Activated B cell treated with CpG ODN at 0.5 μM for 24 hours (primary cell): ENCODE data around the gene SS18L1. TPM values are rescaled to one million over a fixed set of nuclear protein-coding genes. Genes with fewer than 3 reads are reported as not detected.

Experiments
- ATAC-seq: fragments of 200-7000 bp; cut with Tn5 transposase; one replicate; pipeline ENCODE4 v1.10.0; 2021; ENCODE audit warnings: low read depth, mild to moderate bottlenecking, moderate library complexity
- CTCF ChIA-PET: fragments of 350-600 bp; sonication (Branson Sonifier 250); formaldehyde crosslinking; loops from one replicate; lab custom pipeline; 2021; ENCODE audit warnings: antibody characterized with exemption; lab: Charles Lee
- POLR2A ChIA-PET: fragments of 350-600 bp; sonication (Branson Sonifier 250); formaldehyde crosslinking; loops from one replicate; lab custom pipeline; 2021; ENCODE audit warnings: antibody characterized with exemption; lab: Charles Lee
- DNase-seq: peaks from one replicate; pipeline ENCODE4 v3.0.0; 2022
- H3K27ac Mint-ChIP-seq: one replicate; pipeline ENCODE4 v1.8.0; 2020; ENCODE audit warnings: mixed read lengths
- H3K27me3 Mint-ChIP-seq: one replicate; pipeline ENCODE4 v1.8.0; 2021; ENCODE audit warnings: mixed read lengths
- H3K36me3 Mint-ChIP-seq: one replicate; pipeline ENCODE4 v1.8.0; 2021; ENCODE audit warnings: low read depth, mixed read lengths
- H3K4me1 Mint-ChIP-seq: one replicate; pipeline ENCODE4 v1.8.0; 2021; ENCODE audit warnings: mixed read lengths
- H3K4me3 Mint-ChIP-seq: one replicate; pipeline ENCODE4 v1.8.0; 2020; ENCODE audit warnings: mild to moderate bottlenecking, mixed read lengths
- H3K9me3 Mint-ChIP-seq: one replicate; pipeline ENCODE4 v1.8.0; 2020; ENCODE audit warnings: mixed read lengths
- intact Hi-C: fragments of 100-400 bp; cut with micrococcal nuclease; formaldehyde crosslinking; loops from one replicate; pipeline ENCODE4 v1.15.1; 2024
- total RNA-seq: library from RNA; stranded (reverse); gene quantifications from 2 replicates; pipeline ENCODE4 v1.2.3, GENCODE V29; 2022
- TF ChIP-seq, protein P1 (sequence below): fragments of 200-600 bp; IDR thresholded peaks from one replicate; pipeline ENCODE4 v1.8.0; 2022; ENCODE audit warnings: antibody characterized with exemption, mild to moderate bottlenecking

SS18L1 gene
- total RNA-seq, 1 donor from 2014 or later: 9.0 TPM

GRCh38 chr20:62158541-62158940 is 15.0 kb downstream of the SS18L1 start:
- H3K4me3 Mint-ChIP-seq: no peak overlapping the region
- CTCF ChIA-PET: no interaction called here
- DNase-seq (no peak), ATAC-seq (no peak)
- H3K27me3 Mint-ChIP-seq: no peaks in the 10 kb centered on the region
- intact Hi-C loops: no loop called here
- no peaks in the 10 kb centered on the region for H3K9me3 Mint-ChIP-seq
- POLR2A ChIA-PET: no interaction called here
- peaks cover 7% of the 10 kb centered on the region for H3K4me1 Mint-ChIP-seq
- H3K36me3 Mint-ChIP-seq: peaks cover 38% of the 10 kb centered on the region
- TF ChIP-seq, protein P1, sequence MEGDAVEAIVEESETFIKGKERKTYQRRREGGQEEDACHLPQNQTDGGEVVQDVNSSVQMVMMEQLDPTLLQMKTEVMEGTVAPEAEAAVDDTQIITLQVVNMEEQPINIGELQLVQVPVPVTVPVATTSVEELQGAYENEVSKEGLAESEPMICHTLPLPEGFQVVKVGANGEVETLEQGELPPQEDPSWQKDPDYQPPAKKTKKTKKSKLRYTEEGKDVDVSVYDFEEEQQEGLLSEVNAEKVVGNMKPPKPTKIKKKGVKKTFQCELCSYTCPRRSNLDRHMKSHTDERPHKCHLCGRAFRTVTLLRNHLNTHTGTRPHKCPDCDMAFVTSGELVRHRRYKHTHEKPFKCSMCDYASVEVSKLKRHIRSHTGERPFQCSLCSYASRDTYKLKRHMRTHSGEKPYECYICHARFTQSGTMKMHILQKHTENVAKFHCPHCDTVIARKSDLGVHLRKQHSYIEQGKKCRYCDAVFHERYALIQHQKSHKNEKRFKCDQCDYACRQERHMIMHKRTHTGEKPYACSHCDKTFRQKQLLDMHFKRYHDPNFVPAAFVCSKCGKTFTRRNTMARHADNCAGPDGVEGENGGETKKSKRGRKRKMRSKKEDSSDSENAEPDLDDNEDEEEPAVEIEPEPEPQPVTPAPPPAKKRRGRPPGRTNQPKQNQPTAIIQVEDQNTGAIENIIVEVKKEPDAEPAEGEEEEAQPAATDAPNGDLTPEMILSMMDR: no peak
- no peak overlapping the region for H3K27ac Mint-ChIP-seq

- H3K9me3 Mint-ChIP-seq: no peaks in the 10 kb centered on the region
- peaks cover 7% of the 10 kb centered on the region for H3K4me1 Mint-ChIP-seq
- H3K36me3 Mint-ChIP-seq: peaks cover 38% of the 10 kb centered on the region
- POLR2A ChIA-PET: no interaction called here
- intact Hi-C loops: no loop called here
- no peaks in the 10 kb centered on the region for H3K27me3 Mint-ChIP-seq
- ATAC-seq (no peak), DNase-seq (no peak)
- TF ChIP-seq, protein P1: no peak
- CTCF ChIA-PET: no interaction called here
- no peak overlapping the region for H3K4me3 Mint-ChIP-seq
- no peak overlapping the region for H3K27ac Mint-ChIP-seq
Observed at GRCh38 chr20:62159052-62159451, 15.5 kb downstream of the SS18L1 start.

DNA sequence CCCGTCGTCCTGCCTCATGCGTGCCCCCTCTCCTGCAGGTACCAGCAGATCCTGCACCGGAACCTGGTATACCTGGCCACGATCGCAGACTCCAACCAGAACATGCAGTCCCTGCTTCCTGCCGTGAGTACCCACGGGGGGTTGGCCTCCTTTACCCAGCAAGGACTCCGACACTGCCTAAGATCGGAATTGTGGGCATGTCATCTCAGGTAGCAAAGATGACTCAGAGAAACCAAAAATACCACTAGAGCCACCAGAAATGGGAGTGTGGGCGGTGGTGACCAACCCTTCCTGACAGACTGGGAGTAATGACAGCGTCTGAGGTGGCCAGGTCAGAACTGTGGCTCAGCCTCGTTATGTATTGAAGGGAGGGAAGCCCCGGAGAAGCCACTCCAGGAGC is 16.3 kb downstream of the SS18L1 start:
- ChIA-PET CTCF (no interaction called here), POLR2A (no interaction called here)
- Mint-ChIP-seq H3K9me3 (no peaks in the 10 kb centered on the region), H3K27ac (no peak overlapping the region), H3K36me3 (peaks cover 35% of the 10 kb centered on the region), H3K4me1 (peaks cover 7% of the 10 kb centered on the region), H3K27me3 (no peaks in the 10 kb centered on the region), H3K4me3 (no peak overlapping the region)
- intact Hi-C loops: no loop called here
- ATAC-seq: no peak
- no peak for DNase-seq
- TF ChIP-seq, protein P1: no peak

- POLR2A ChIA-PET: no interaction called here
- intact Hi-C loops: no loop called here
- no peak for DNase-seq
- H3K27me3 Mint-ChIP-seq: no peaks in the 10 kb centered on the region
- H3K4me1 Mint-ChIP-seq: peaks cover 7% of the 10 kb centered on the region
- no peak overlapping the region for H3K4me3 Mint-ChIP-seq
- no peaks in the 10 kb centered on the region for H3K9me3 Mint-ChIP-seq
- ATAC-seq: no peak
- H3K27ac Mint-ChIP-seq: no peak overlapping the region
- CTCF ChIA-PET: no interaction called here
- peaks cover 38% of the 10 kb centered on the region for H3K36me3 Mint-ChIP-seq
- TF ChIP-seq, protein P1: no peak
Observed at GRCh38 chr20:62160253-62160652, 16.7 kb downstream of the SS18L1 start.

GRCh38 chr20:62160876-62161275 is 17.3 kb downstream of the SS18L1 start:
- H3K36me3 Mint-ChIP-seq: peaks cover 40% of the 10 kb centered on the region
- peaks cover 7% of the 10 kb centered on the region for H3K4me1 Mint-ChIP-seq
- ATAC-seq (no peak), DNase-seq (no peak)
- TF ChIP-seq, protein P1: no peak
- CTCF ChIA-PET: no interaction called here
- H3K4me3 Mint-ChIP-seq: no peak overlapping the region
- H3K27ac Mint-ChIP-seq: no peak overlapping the region
- no peaks in the 10 kb centered on the region for H3K9me3 Mint-ChIP-seq
- H3K27me3 Mint-ChIP-seq: no peaks in the 10 kb centered on the region
- POLR2A ChIA-PET: no interaction called here
- intact Hi-C loops: no loop called here
